ENCODE data around the gene CD300H.
A peak's percentile ranks its signal among the peaks of the same experiment; 100 is the strongest.

The CD300H gene

DNA sequence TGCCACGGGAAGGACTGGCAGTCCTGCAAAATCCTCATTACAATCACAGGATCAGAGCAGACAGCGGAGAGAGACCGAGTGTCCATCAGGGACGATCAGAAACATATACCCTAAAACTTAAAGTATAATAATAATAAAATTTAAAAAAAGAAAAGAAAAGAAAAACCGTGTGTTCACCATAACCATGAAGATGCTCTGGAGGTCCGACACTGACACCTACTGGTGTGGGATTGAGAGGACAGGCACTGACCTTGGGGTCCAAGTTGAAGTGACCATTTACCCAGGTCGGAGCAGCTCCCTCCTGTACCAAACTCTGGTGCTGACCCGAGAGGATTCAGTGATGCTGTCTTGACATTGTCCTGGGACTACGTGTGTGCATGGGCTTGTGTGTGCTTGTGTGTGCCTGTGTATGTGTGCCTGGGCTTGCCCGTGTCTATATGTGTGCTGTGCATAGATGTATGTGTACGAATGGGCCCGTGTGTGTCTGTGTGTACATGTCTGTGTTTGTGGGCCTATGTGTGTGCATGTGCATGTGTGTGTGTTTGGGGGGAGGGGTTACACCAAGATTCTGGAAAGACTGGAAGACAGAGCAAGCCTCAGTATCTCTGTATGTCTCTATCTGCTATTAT, 34.7 kb upstream of the CD300H start:
- Histone ChIP-seq H3K27me3 (no peaks in the 10 kb centered on the region), H3K9me3 (no peaks in the 10 kb centered on the region), H3K4me1 (no peaks in the 10 kb centered on the region; the same call in 1 of the 2 replicates), H3K36me3 (no peaks in the 10 kb centered on the region), H3K4me3 (ENCODE audit: low read depth, low read length) (no peak overlapping the region)
- TF ChIP-seq, protein P1, sequence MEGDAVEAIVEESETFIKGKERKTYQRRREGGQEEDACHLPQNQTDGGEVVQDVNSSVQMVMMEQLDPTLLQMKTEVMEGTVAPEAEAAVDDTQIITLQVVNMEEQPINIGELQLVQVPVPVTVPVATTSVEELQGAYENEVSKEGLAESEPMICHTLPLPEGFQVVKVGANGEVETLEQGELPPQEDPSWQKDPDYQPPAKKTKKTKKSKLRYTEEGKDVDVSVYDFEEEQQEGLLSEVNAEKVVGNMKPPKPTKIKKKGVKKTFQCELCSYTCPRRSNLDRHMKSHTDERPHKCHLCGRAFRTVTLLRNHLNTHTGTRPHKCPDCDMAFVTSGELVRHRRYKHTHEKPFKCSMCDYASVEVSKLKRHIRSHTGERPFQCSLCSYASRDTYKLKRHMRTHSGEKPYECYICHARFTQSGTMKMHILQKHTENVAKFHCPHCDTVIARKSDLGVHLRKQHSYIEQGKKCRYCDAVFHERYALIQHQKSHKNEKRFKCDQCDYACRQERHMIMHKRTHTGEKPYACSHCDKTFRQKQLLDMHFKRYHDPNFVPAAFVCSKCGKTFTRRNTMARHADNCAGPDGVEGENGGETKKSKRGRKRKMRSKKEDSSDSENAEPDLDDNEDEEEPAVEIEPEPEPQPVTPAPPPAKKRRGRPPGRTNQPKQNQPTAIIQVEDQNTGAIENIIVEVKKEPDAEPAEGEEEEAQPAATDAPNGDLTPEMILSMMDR (IDR thresholded peaks at IDR 0.05; ENCODE audit: low read depth, low read length): peak; percentile 77
- DNase-seq: peak; percentile 55

DNA sequence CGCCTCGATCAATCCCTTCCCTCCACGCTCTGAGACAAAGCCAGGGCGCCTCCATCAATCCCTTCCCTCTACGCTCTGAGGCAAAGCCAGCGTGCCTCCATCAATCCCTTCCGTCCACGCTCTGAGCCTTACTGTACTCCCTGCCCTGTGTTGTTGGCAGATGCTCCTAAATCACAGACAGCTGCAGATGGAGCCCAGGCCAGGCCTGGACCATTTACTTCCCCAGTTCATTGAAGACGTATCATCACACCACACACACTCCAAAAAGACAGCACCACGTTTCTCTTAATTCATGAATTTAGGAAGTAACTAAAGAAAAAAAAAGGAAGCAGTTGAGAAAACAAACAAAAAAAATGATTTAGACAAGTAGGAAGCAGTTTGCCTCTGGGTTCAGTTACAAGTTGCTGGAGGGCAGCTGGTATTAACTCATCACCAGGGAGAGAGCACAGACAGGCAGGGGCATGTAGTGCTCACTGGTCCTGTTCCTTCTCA, 32.2 kb upstream of the CD300H start:
- DNase-seq: peak; percentile 31
- Histone ChIP-seq H3K36me3 (no peaks in the 10 kb centered on the region), H3K27me3 (no peaks in the 10 kb centered on the region; the same call in 1 of the 2 replicates), H3K4me1 (no peaks in the 10 kb centered on the region), H3K4me3 (ENCODE audit: low read depth, low read length) (no peak overlapping the region), H3K9me3 (no peaks in the 10 kb centered on the region)
- TF ChIP-seq, protein P1 (IDR thresholded peaks at IDR 0.05; ENCODE audit: low read depth, low read length): no peak

DNA sequence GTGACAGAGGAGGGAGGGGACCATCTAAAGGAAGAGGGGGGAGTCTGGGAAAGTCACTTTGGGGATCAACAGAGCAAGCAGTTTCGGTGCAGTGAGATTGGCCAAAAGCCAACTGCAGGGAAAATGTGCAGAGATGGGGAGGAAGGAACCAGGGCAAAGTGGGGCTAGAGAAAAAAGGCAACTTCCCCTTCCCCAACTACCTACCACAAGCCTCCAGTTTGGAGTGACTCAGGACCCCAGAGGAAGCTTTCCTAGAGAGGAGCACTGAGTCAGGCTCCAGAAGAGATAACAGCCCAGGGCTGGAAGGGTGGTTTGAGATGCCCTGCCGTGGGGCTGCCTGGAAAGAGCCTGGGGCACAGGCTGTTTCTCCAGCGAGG, 31.7 kb upstream of the CD300H start:
- H3K27me3 ChIP-seq: no peaks in the 10 kb centered on the region; the same call in 1 of the 2 replicates
- H3K36me3 ChIP-seq: no peaks in the 10 kb centered on the region
- TF ChIP-seq, protein P1 (IDR thresholded peaks at IDR 0.05; ENCODE audit: low read depth, low read length): no peak
- DNase-seq: no peak
- no peaks in the 10 kb centered on the region for H3K9me3 ChIP-seq
- H3K4me1 ChIP-seq: no peaks in the 10 kb centered on the region
- H3K4me3 ChIP-seq (ENCODE audit: low read depth, low read length): no peak overlapping the region

DNA sequence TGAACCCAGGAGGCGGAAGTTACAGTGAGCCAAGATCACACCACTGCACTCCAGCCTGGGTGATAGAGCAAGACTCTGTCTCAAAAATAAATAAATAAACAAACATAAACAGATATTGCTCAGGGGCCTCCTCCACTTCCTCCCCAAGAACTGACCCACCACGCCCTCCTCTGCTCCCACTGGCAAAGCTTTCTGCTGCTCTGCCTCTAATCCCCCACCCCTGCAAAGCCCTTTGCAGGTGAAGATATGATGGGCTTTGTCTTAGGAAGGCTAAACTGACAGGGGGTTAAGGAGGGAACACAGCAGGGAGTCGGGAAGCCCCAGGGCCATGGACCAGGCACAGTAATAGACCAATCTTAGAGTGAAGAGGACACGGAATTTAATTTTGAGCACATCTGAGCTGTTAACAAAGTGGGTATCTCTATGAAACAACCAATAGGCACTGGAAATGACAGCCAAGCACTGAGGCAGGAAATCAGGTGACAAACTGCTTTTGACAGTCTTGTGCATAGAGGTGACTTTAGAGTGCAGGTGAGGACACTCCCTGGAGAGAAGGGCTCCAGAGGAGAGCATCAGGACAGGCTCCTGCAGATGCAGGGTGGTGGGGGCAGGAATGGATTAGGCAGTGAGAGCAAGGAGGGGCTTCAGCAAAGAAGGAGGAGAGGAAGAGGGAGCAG, 31.2 kb upstream of the CD300H start:
- Histone ChIP-seq H3K36me3 (no peaks in the 10 kb centered on the region), H3K4me3 (ENCODE audit: low read depth, low read length) (no peak overlapping the region), H3K4me1 (no peaks in the 10 kb centered on the region), H3K9me3 (no peaks in the 10 kb centered on the region), H3K27me3 (no peaks in the 10 kb centered on the region; the same call in 1 of the 2 replicates)
- TF ChIP-seq, protein P1 (IDR thresholded peaks at IDR 0.05; ENCODE audit: low read depth, low read length): no peak
- no peak for DNase-seq

DNA sequence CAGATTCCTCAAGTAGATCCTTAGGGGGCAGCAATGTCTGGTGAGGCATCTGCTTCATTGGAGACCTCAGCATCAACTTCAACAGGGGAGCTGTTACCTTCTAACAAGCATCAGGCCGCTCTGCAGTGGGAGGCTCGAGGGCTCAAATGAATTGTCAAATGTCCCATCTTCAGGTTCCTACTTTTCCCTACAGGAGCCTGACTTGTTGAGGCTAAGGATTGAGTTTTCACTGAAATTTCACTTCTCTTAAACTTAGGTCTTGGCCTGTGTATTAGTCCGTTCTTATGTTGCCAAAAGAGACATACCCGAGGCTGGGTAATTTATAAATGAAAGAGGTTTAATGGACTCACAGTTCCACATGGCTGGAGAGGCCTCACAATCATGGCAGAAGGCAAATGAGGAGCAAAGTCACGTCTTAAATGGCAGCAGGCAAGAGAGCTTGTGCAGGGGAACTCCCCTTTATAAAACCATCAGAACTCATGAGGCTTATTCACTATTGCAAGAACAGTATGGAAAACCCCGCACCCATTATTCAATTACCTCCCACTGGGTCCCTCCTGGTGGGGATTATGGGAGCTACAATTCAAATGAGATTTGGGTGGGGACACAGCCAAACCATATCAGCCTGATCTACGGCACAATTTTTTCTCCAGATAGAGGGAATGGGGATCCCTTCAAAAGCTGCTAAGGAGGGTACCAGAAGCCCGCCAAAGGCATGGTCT, 29.9 kb upstream of the CD300H start:
- DNase-seq: no peak
- H3K4me1 ChIP-seq: no peaks in the 10 kb centered on the region
- TF ChIP-seq, protein P1 (IDR thresholded peaks at IDR 0.05; ENCODE audit: low read depth, low read length): no peak
- no peaks in the 10 kb centered on the region; the same call in 1 of the 2 replicates for H3K27me3 ChIP-seq
- no peaks in the 10 kb centered on the region for H3K9me3 ChIP-seq
- H3K36me3 ChIP-seq: no peaks in the 10 kb centered on the region
- H3K4me3 ChIP-seq (ENCODE audit: low read depth, low read length): no peak overlapping the region

Measured in BE2C (cell line).